8988T (cell line): ENCODE measurements around the gene NUDT5.

ENCODE experiments used
- DNase-seq: peaks from one replicate; pipeline ENCODE4 v3.0.0; 2011

Gene NUDT5

GRCh38 chr10:12162927-12163326 lies 32.8 kb downstream of the NUDT5 start:
- no peak for DNase-seq

GRCh38 chr10:12160664-12161063 lies 35.0 kb downstream of the NUDT5 start:
- no peak for DNase-seq

GRCh38 chr10:12158111-12158510 lies 37.6 kb downstream of the NUDT5 start:
- no peak for DNase-seq

- no peak for DNase-seq
These were observed 39.1 kb downstream of the NUDT5 start for GRCh38 chr10:12156367-12157123.

GRCh38 chr10:12154516-12154915 lies 41.2 kb downstream of the NUDT5 start:
- no peak for DNase-seq

- DNase-seq, result no peak
These were observed 45.5 kb downstream of the NUDT5 start for GRCh38 chr10:12150163-12150562.

- DNase-seq, result no peak
These were observed 51.2 kb downstream of the NUDT5 start for GRCh38 chr10:12144538-12144937.

- no peak for DNase-seq
These were observed 55.7 kb downstream of the NUDT5 start for GRCh38 chr10:12140038-12140437.

- no peak for DNase-seq
These were observed 60.1 kb downstream of the NUDT5 start for GRCh38 chr10:12135631-12136030.

GRCh38 chr10:12130237-12130872 lies 65.3 kb downstream of the NUDT5 start:
- peak; percentile 32 for DNase-seq

GRCh38 chr10:12129222-12130111 lies 66.2 kb downstream of the NUDT5 start, which contains the start of gene SEC61A2:
TSS of gene SEC61A2 (plus strand) at chr10:12129677. CDS start at chr10:12129788, 111 bp downstream.
- peak; percentile 96 for DNase-seq

GRCh38 chr10:12121673-12122072 lies 74.0 kb downstream of the NUDT5 start:
- DNase-seq, result no peak
